ENCODE results near the gene AKAP8L. TPM values are rescaled to one million over a fixed set of nuclear protein-coding genes. Genes with fewer than 3 reads are reported as not detected.

The AKAP8L gene
- total RNA-seq, 1 donor from 2014 or later, result 163 TPM

DNA sequence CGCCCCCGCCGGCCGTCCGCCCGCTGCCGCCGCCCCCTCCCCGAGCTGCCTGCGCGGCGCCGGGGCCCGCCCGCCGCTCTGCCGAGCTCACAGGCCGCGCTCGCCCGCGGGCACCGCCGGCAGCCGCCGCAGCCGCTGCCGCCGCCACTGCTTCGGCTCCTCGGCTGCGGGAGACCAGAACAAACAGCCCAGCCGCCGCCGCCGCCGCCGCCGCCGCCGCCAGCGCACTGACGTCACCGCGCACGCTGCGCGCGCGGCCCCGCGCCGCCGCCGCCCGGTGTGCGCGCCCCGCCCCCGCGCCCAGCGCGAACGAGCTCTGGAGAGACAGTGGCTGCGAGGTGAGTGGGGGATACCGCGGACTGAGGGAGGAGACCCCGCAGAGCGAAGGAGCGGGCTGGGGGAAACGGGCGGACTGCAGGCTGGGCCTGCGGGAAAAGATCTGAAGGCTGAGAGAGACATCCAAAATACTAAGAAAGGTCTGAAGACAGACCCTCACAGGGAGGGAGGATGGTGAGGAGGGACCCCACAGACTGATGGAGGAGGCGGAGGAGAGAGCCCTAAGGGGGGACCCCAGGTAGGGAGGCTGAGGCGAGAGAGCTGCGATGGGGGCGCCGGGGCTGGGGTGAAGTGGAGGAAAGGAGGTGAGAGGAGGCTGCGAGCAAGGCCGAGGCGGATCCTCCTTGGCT, 86.3 kb downstream of the AKAP8L start, which contains the start of gene BRD4:
Gene BRD4 (minus strand): TSS at position 229 of the 686 bp plus-strand sequence. CDS start 59,440 bp downstream, outside the sequence.
- H3K27me3 Mint-ChIP-seq (ENCODE audit: low read depth), result no peaks in the 10 kb centered on the region
- peak within 1 kb of the TSS; percentile 98 for H3K27ac Mint-ChIP-seq (ENCODE audit: unreplicated experiment)
- DNase-seq (ENCODE audit: low read depth, low spot score), result peak; percentile 75
- peak within 1 kb of the TSS; percentile 98 for H3K4me3 Mint-ChIP-seq
- peaks cover 4% of the 10 kb centered on the region for H3K36me3 Mint-ChIP-seq (ENCODE audit: low read depth)
- TF ChIP-seq CTCF (conservative IDR thresholded peaks at IDR 0.05), result no peak
- H3K4me1 Mint-ChIP-seq, result peaks cover 37% of the 10 kb centered on the region
- no peaks in the 10 kb centered on the region for H3K9me3 Mint-ChIP-seq

DNA sequence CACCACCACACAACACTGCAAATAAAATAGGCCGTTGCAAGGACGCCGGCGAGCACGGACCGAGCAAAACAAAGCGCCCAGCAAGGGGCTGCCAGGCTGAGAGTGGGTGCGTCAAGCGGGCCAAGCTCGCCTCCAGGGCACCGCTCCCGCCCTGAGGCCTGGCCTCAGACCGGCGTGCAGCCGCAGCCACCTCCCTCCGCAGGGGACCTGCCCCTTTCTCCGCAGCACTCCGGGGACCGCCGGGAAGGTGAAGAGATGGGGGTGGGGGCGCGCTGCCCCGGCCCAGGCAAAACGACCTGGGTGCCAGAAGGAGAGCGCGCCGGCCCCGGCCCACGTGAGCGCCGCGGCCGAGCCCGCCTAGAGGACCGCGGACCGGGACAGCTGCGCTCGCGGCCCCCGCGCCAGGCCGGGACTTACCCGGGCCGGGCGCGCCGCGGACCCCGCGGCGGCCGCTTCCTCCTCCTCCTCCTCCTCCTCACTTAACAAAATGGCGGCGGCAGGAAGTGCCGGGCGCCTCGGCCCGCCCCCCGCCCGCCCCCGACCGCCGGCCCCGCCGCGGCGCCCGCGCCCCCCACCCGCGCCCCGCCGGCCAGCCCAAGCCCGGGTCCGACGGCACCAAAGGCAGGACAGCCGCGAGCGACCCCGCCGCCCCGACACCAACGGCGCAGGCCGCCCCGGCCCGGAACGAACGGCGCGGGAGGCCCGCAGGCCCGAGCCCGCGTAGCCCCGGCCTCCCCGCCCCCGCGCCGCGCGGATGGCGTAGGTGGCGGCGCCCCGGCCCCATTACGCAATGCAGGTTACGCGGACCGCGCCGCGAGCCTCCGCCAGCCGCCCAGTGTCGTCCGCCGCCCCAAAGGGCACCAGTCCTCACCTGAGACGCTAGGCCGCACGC, 87.1 kb downstream of the AKAP8L start:
- H3K27me3 Mint-ChIP-seq (ENCODE audit: low read depth), result no peaks in the 10 kb centered on the region
- DNase-seq (ENCODE audit: low read depth, low spot score), result peak; percentile 10
- H3K4me1 Mint-ChIP-seq, result peaks cover 45% of the 10 kb centered on the region
- TF ChIP-seq CTCF (conservative IDR thresholded peaks at IDR 0.05), result no peak
- peaks cover 4% of the 10 kb centered on the region for H3K36me3 Mint-ChIP-seq (ENCODE audit: low read depth)
- H3K4me3 Mint-ChIP-seq, result peak overlapping the region; percentile 98
- H3K9me3 Mint-ChIP-seq, result no peaks in the 10 kb centered on the region
- peak overlapping the region; percentile 98 for H3K27ac Mint-ChIP-seq (ENCODE audit: unreplicated experiment)

- Mint-ChIP-seq H3K27ac (ENCODE audit: unreplicated experiment) (peak overlapping the region; percentile 98), H3K4me3 (peak overlapping the region; percentile 98), H3K9me3 (no peaks in the 10 kb centered on the region), H3K4me1 (peaks cover 49% of the 10 kb centered on the region), H3K36me3 (ENCODE audit: low read depth) (peaks cover 4% of the 10 kb centered on the region), H3K27me3 (ENCODE audit: low read depth) (no peaks in the 10 kb centered on the region)
- no peak for DNase-seq (ENCODE audit: low read depth, low spot score)
- TF ChIP-seq CTCF (conservative IDR thresholded peaks at IDR 0.05), result no peak
These were observed 87.9 kb downstream of the AKAP8L start for GRCh38 chr19:15330801-15331418.

Small RNAs within 50 kb of the gene (microRNA-seq; reads per million reads assigned to microRNA genes)
- not detected for gene MIR1470

Other genes with a start within 250 kb of the AKAP8L start
- gene NOTCH3, start 218.0 kb downstream of the AKAP8L start, total RNA-seq, result 125 and 127 TPM in 2 replicates
- gene EPHX3, start 186.5 kb downstream of the AKAP8L start, total RNA-seq, result 1.0 and 1.1 TPM in 2 replicates
- gene BRD4, start 86.4 kb downstream of the AKAP8L start, total RNA-seq, result 152 and 158 TPM in 2 replicates
- 41.3 and 43.1 TPM in 2 replicates for gene AKAP8, start 39.2 kb downstream of the AKAP8L start, total RNA-seq
- gene WIZ, start 31.0 kb upstream of the AKAP8L start, total RNA-seq, result 77.1 and 80.2 TPM in 2 replicates
- not detected in 2 replicates for gene RASAL3, start 45.6 kb upstream of the AKAP8L start, total RNA-seq
- not detected in 2 replicates for gene PGLYRP2, start 60.5 kb upstream of the AKAP8L start, total RNA-seq
- gene CYP4F22, start 89.5 kb upstream of the AKAP8L start, total RNA-seq, result not detected in 2 replicates
- not detected in 2 replicates for gene CYP4F8, start 196.2 kb upstream of the AKAP8L start, total RNA-seq
- not detected in 2 replicates for gene CYP4F3, start 221.9 kb upstream of the AKAP8L start, total RNA-seq